H9 (cell line): ENCODE results near the gene SH3RF2. TPM values are rescaled to one million over a fixed set of nuclear protein-coding genes. Genes with fewer than 3 reads are reported as not detected.

ENCODE experiments used
- DNase-seq: peaks from one replicate; pipeline ENCODE4 v3.0.0-alpha.2; 2017
- H2AFZ ChIP-seq: one replicate; pipeline ENCODE4 v1.6.1; 2013; ENCODE audit warnings: mild to moderate bottlenecking, low read length, control low read depth, moderate library complexity
- H2AK5ac ChIP-seq: 2 replicates; pipeline ENCODE4 v1.6.1; 2013; ENCODE audit warnings: low read length, control low read depth, mixed read lengths; ENCODE audit not compliant: insufficient read length
- H2BK120ac ChIP-seq: one replicate; pipeline ENCODE4 v1.6.1; 2013; ENCODE audit warnings: low read depth, mild to moderate bottlenecking, low read length, control low read depth, inconsistent platforms; ENCODE audit not compliant: poor library complexity, severe bottlenecking
- H2BK12ac ChIP-seq: 2 replicates; pipeline ENCODE4 v1.6.1; 2013; ENCODE audit warnings: low read length, control low read depth, mixed read lengths, low read depth; ENCODE audit not compliant: insufficient read length
- H2BK15ac ChIP-seq: 2 replicates; pipeline ENCODE4 v1.6.1; 2013; ENCODE audit warnings: low read depth, low read length, control low read depth
- H2BK20ac ChIP-seq: one replicate; pipeline ENCODE4 v1.6.1; 2013; ENCODE audit warnings: low read depth, mild to moderate bottlenecking, low read length, control low read depth, inconsistent platforms; ENCODE audit not compliant: poor library complexity, severe bottlenecking
- H2BK5ac ChIP-seq: 2 replicates; pipeline ENCODE4 v1.6.1; 2013; ENCODE audit warnings: low read length, control low read depth, mixed read lengths; ENCODE audit not compliant: insufficient read length
- H3K14ac ChIP-seq: 2 replicates; pipeline ENCODE4 v1.6.1; 2013; ENCODE audit warnings: low read length, control low read depth; ENCODE audit not compliant: insufficient read depth
- H3K18ac ChIP-seq: 2 replicates; pipeline ENCODE4 v1.6.1; 2013; ENCODE audit warnings: low read depth, mild to moderate bottlenecking, mixed read lengths, low read length, control low read depth; ENCODE audit not compliant: insufficient read length
- H3K23ac ChIP-seq: 2 replicates; pipeline ENCODE4 v1.6.1; 2013; ENCODE audit warnings: low read length, control low read depth, mixed read lengths, low read depth; ENCODE audit not compliant: insufficient read length
- H3K23me2 ChIP-seq: 2 replicates; pipeline ENCODE4 v1.6.1; 2013; ENCODE audit warnings: low read depth, mild to moderate bottlenecking, mixed read lengths, low read length, control low read depth; ENCODE audit not compliant: insufficient read length, poor library complexity, severe bottlenecking
- H3K27ac ChIP-seq: 2 replicates; pipeline ENCODE4 v1.5.1; 2013; ENCODE audit warnings: low read length, control low read depth, mixed read lengths, low read depth; ENCODE audit not compliant: insufficient read length
- H3K27me3 ChIP-seq: 2 replicates; pipeline ENCODE4 v1.6.1; 2013; ENCODE audit warnings: low read length, control low read depth, inconsistent platforms; ENCODE audit not compliant: insufficient read depth
- H3K4ac ChIP-seq: 2 replicates; pipeline ENCODE4 v1.6.1; 2013; ENCODE audit warnings: low read depth, mild to moderate bottlenecking, control low read depth, inconsistent platforms, low read length, moderate library complexity
- H3K4me1 ChIP-seq: 2 replicates; pipeline ENCODE4 v1.6.1; 2013; ENCODE audit warnings: low read length, control low read depth, inconsistent platforms; ENCODE audit not compliant: insufficient read depth
- H3K4me2 ChIP-seq: 2 replicates; pipeline ENCODE4 v1.6.1; 2013; ENCODE audit warnings: low read length, control low read depth, mixed read lengths; ENCODE audit not compliant: insufficient read length, insufficient read depth
- H3K56ac ChIP-seq: 2 replicates; pipeline ENCODE4 v1.6.1; 2013; ENCODE audit warnings: low read depth, mild to moderate bottlenecking, mixed read lengths, low read length, control low read depth; ENCODE audit not compliant: insufficient read length
- H3K79me1 ChIP-seq: 2 replicates; pipeline ENCODE4 v1.6.1; 2013; ENCODE audit warnings: low read depth, mild to moderate bottlenecking, moderate library complexity, low read length, control low read depth, inconsistent platforms; ENCODE audit not compliant: insufficient read depth, poor library complexity, severe bottlenecking
- H3K79me2 ChIP-seq: 2 replicates; pipeline ENCODE4 v1.6.1; 2013; ENCODE audit warnings: low read length, control low read depth, inconsistent platforms; ENCODE audit not compliant: insufficient read depth
- H3K9ac ChIP-seq: 2 replicates; pipeline ENCODE4 v1.6.1; 2013; ENCODE audit warnings: low read length, control low read depth, mixed read lengths; ENCODE audit not compliant: insufficient read length; ENCODE audit errors: extremely low read depth
- H3K9me3 ChIP-seq: one replicate; pipeline ENCODE4 v1.6.1; 2013; ENCODE audit warnings: low read depth, low read length, inconsistent platforms; ENCODE audit not compliant: control insufficient read depth
- H3T11ph ChIP-seq: one replicate; pipeline ENCODE4 v1.6.1; 2013; ENCODE audit warnings: mild to moderate bottlenecking, low read length, control low read depth, inconsistent platforms
- H4K20me1 ChIP-seq: one replicate; pipeline ENCODE4 v1.6.1; 2013; ENCODE audit not compliant: control insufficient read depth, insufficient read length, insufficient read depth
- H4K5ac ChIP-seq: 2 replicates; pipeline ENCODE4 v1.6.1; 2013; ENCODE audit warnings: low read depth, mild to moderate bottlenecking, mixed read lengths, low read length, control low read depth; ENCODE audit not compliant: insufficient read length
- H4K8ac ChIP-seq: replicated peaks from 2 replicates; pipeline ENCODE4 v1.6.1; 2013; ENCODE audit warnings: low read length, control low read depth, mixed read lengths, low read depth; ENCODE audit not compliant: insufficient read length
- H4K91ac ChIP-seq: 2 replicates; pipeline ENCODE4 v1.6.1; 2013; ENCODE audit warnings: low read depth, mild to moderate bottlenecking, moderate library complexity, mixed read lengths, low read length, control low read depth; ENCODE audit not compliant: insufficient read length
- H3K27ac Mint-ChIP-seq, 3 experiments: 2 replicates in 2 of 3; 3 replicates in 1 of 3; pipeline ENCODE4 v1.8.0; 2020 to 2021; ENCODE audit warnings: mixed read lengths in 3 of 3, mild to moderate bottlenecking in 1 of 3, moderate library complexity in 1 of 3
- H3K27me3 Mint-ChIP-seq: 2 replicates; pipeline ENCODE4 v1.8.0; 2021; ENCODE audit warnings: low read depth, mild to moderate bottlenecking, moderate library complexity, mixed read lengths
- H3K36me3 Mint-ChIP-seq, 3 experiments: 2 replicates in 2 of 3; 3 replicates in 1 of 3; pipeline ENCODE4 v1.8.0; 2020 to 2021; ENCODE audit warnings: low read depth in 3 of 3, mixed read lengths in 3 of 3; ENCODE audit not compliant: insufficient read depth in 1 of 3
- H3K4me1 Mint-ChIP-seq, 2 experiments: 2 replicates each; pipeline ENCODE4 v1.8.0; 2020; ENCODE audit warnings: mixed read lengths in 2 of 2
- H3K4me3 Mint-ChIP-seq, 2 experiments: 2 replicates in 1 of 2; 3 replicates in 1 of 2; pipeline ENCODE4 v1.8.0; 2020 to 2021; ENCODE audit warnings: mild to moderate bottlenecking in 2 of 2, mixed read lengths in 2 of 2, moderate library complexity in 1 of 2
- H3K9me3 Mint-ChIP-seq, 2 experiments: 2 replicates in 1 of 2; 3 replicates in 1 of 2; pipeline ENCODE4 v1.8.0; 2020; ENCODE audit warnings: mild to moderate bottlenecking in 2 of 2, mixed read lengths in 2 of 2, moderate library complexity in 1 of 2
- WGBS: extraction: QIAGEN DNeasy Blood & Tissue Kit; methylation state at CpG from one replicate; pipeline ENCODE4 v1.1.7; 2013; ENCODE audit warnings: missing lambda C conversion rate, low lambda C conversion rate, mixed read lengths; ENCODE audit not compliant: insufficient read length; ENCODE audit errors: extremely low coverage; 5-methylcytosine and 5-hydroxymethylcytosine counted together
- total RNA-seq: library from RNA; stranded (reverse); gene quantifications from 2 replicates; pipeline ENCODE4 v1.2.1, GENCODE V29; 2021
- TF ChIP-seq, protein P1 (sequence below): fragments of 200-600 bp; sonication (generic); conservative IDR thresholded peaks from 3 replicates; pipeline ENCODE4 v1.8.0; 2021; ENCODE audit warnings: antibody characterized with exemption, mild to moderate bottlenecking

The SH3RF2 gene
- total RNA-seq, 1 experiment from 2014 or later = 0.66 TPM

DNA sequence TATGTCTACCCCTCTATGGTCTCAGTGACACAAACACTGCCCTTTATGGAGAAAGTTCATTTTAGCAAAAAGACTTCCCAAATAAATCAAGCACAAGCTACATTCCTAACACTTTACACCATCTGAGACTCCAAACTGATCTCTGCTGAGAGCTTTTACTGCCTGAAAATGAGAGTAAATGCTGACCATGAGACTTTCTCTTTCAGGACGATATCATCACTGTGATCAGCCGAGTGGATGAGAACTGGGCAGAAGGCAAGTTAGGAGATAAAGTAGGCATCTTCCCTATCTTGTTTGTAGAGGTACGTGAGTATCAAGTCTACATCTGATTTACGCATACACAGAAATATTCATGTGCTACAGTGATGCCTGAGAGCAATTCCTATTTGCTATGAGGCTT, 67.5 kb downstream of the SH3RF2 start:
- H3K9ac ChIP-seq = no peak overlapping the region
- TF ChIP-seq, protein P1, sequence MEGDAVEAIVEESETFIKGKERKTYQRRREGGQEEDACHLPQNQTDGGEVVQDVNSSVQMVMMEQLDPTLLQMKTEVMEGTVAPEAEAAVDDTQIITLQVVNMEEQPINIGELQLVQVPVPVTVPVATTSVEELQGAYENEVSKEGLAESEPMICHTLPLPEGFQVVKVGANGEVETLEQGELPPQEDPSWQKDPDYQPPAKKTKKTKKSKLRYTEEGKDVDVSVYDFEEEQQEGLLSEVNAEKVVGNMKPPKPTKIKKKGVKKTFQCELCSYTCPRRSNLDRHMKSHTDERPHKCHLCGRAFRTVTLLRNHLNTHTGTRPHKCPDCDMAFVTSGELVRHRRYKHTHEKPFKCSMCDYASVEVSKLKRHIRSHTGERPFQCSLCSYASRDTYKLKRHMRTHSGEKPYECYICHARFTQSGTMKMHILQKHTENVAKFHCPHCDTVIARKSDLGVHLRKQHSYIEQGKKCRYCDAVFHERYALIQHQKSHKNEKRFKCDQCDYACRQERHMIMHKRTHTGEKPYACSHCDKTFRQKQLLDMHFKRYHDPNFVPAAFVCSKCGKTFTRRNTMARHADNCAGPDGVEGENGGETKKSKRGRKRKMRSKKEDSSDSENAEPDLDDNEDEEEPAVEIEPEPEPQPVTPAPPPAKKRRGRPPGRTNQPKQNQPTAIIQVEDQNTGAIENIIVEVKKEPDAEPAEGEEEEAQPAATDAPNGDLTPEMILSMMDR = no peak
- H2BK15ac ChIP-seq = no peak overlapping the region
- H4K8ac ChIP-seq = no peak overlapping the region
- no peak overlapping the region for H3K4me2 ChIP-seq
- no CpG with 5 or more reads among the region's 4 CpGs for WGBS
- no peak overlapping the region for H3K4me3 Mint-ChIP-seq
- H3K27me3 ChIP-seq = no peaks in the 10 kb centered on the region
- H3K27me3 Mint-ChIP-seq = no peaks in the 10 kb centered on the region
- no peaks in the 10 kb centered on the region for H3K79me2 ChIP-seq
- H4K20me1 ChIP-seq = no peaks in the 10 kb centered on the region
- no peak overlapping the region for H3K23ac ChIP-seq
- no peak overlapping the region for H2BK12ac ChIP-seq
- no peaks in the 10 kb centered on the region for H3K36me3 Mint-ChIP-seq
- H3T11ph ChIP-seq = no peak overlapping the region
- H3K56ac ChIP-seq = no peak overlapping the region
- no peak overlapping the region for H4K91ac ChIP-seq
- H3K79me1 ChIP-seq = no peaks in the 10 kb centered on the region
- H3K27ac ChIP-seq = no peak overlapping the region
- H3K14ac ChIP-seq = no peak overlapping the region
- no peak overlapping the region for H4K5ac ChIP-seq
- no peak overlapping the region for H3K18ac ChIP-seq
- H2AK5ac ChIP-seq = no peak overlapping the region
- no peaks in the 10 kb centered on the region for H3K9me3 ChIP-seq
- no peak for DNase-seq
- no peak overlapping the region for H2AFZ ChIP-seq
- no peak overlapping the region for H2BK120ac ChIP-seq
- H3K27ac Mint-ChIP-seq = no peak overlapping the region
- H3K4me1 ChIP-seq = no peaks in the 10 kb centered on the region
- no peaks in the 10 kb centered on the region for H3K23me2 ChIP-seq
- H2BK5ac ChIP-seq = no peak overlapping the region
- H3K4ac ChIP-seq = no peak overlapping the region
- no peaks in the 10 kb centered on the region for H3K9me3 Mint-ChIP-seq
- H3K4me1 Mint-ChIP-seq = peaks cover 0 to 4% of the 10 kb centered on the region in 2 experiments; a peak in 2 of 4 replicates
- H2BK20ac ChIP-seq = no peak overlapping the region
